HepG2 (cell line): ENCODE data around the gene MRPL28. TPM values are rescaled to one million over a fixed set of nuclear protein-coding genes. Genes with fewer than 3 reads are reported as not detected.
"Not testable (repeated sequence)": the region's sequence is repeated elsewhere in the genome, so short reads cannot be mapped to it uniquely, and the experiment has no call there.

ENCODE experiments used
- ATAC-seq: fragments of 200-7000 bp; cut with Tn5 transposase; 3 replicates; pipeline ENCODE4 v1.9.1; 2020; ENCODE audit warnings: mild to moderate bottlenecking, moderate library complexity
- BruUV-seq: library from RNA; stranded (reverse); fragments of 400-500 nt; replicated peaks from 2 replicates; lab custom pipeline; 2021; lab: Mats Ljungman, UMichigan
- CTCF ChIA-PET: fragments of 300-600 bp; formaldehyde crosslinking; extraction: SDS; loops from one replicate; lab custom pipeline; 2021; ENCODE audit warnings: low total read pairs, inconsistent platforms, low intra/inter-chr PET ratio; lab: Yijun Ruan, JAX
- POLR2A ChIA-PET: fragments of 350-600 bp; sonication (Branson Sonifier 250); formaldehyde crosslinking; loops from one replicate; lab custom pipeline; 2020; ENCODE audit warnings: antibody characterized with exemption, inconsistent platforms; lab: Yijun Ruan, JAX
- DNase-seq: peaks from one replicate; pipeline ENCODE4 v3.0.0-alpha.2; 2015; ENCODE audit warnings: low spot score
- FAIRE-seq: peaks from 3 replicates; lab custom pipeline; 2011; peaks lifted over from hg19 to GRCh38; lab: Jason Lieb, UNC
- H2AFZ ChIP-seq: one replicate; pipeline ENCODE4 v1.6.1; 2011; ENCODE audit warnings: low read length, inconsistent platforms
- H3K27ac ChIP-seq: fragments of 300-600 bp; 3 replicates; pipeline ENCODE4 v1.8.0; 2011; ENCODE audit warnings: mixed run types, mild to moderate bottlenecking, mixed read lengths, low read length, inconsistent platforms; ENCODE audit not compliant: insufficient read depth; ENCODE audit errors: extremely low read length
- H3K27me3 ChIP-seq, 2 experiments: fragments of 200-600 bp in 1 of 2; 2 replicates in 1 of 2; 3 replicates in 1 of 2; pipeline versions ENCODE4 v1.6.0 to v1.8.0; 2011; ENCODE audit warnings: low read length in 2 of 2, mild to moderate bottlenecking in 2 of 2, moderate library complexity in 2 of 2, inconsistent platforms in 1 of 2; ENCODE audit not compliant: insufficient read depth in 2 of 2, control insufficient read depth in 1 of 2
- H3K36me3 ChIP-seq, 2 experiments: fragments of 200-600 bp in 1 of 2; replicated peaks in 1 of 2; 2 replicates in 1 of 2; 3 replicates in 1 of 2; pipeline versions ENCODE4 v1.5.1 to v1.8.0; 2011; ENCODE audit warnings: low read length in 2 of 2, inconsistent platforms in 1 of 2; ENCODE audit not compliant: insufficient read depth in 2 of 2, control insufficient read depth in 1 of 2
- H3K4me1 ChIP-seq: 2 replicates; pipeline ENCODE4 v1.5.1; 2012; ENCODE audit warnings: low read length, inconsistent platforms; ENCODE audit not compliant: insufficient read depth
- H3K4me2 ChIP-seq: 2 replicates; pipeline ENCODE4 v1.6.0; 2011; ENCODE audit warnings: low read depth, low read length, inconsistent platforms
- H3K4me3 ChIP-seq, 3 experiments: fragments of 200-600 bp in 1 of 3; sonication (generic), shearing (Covaris generic) in 1 of 3; replicated peaks in 1 of 3; 2 replicates each; pipeline ENCODE4 v1.5.1; 2011 to 2016; ENCODE audit warnings: low read length in 3 of 3, inconsistent platforms in 2 of 3, low read depth in 2 of 3, mild to moderate bottlenecking in 2 of 3, control low read depth in 1 of 3, mixed read lengths in 1 of 3; ENCODE audit not compliant: insufficient read depth in 1 of 3
- H3K79me2 ChIP-seq: one replicate; pipeline ENCODE4 v1.6.1; 2011; ENCODE audit warnings: low read length, inconsistent platforms; ENCODE audit not compliant: insufficient read depth
- H3K9ac ChIP-seq: 2 replicates; pipeline ENCODE4 v1.6.0; 2011; ENCODE audit warnings: mild to moderate bottlenecking, low read depth, low read length, inconsistent platforms; ENCODE audit not compliant: insufficient read depth
- H3K9me3 ChIP-seq: 2 replicates; pipeline ENCODE4 v1.5.1; 2012; ENCODE audit warnings: mild to moderate bottlenecking, low read length
- H4K20me1 ChIP-seq: 2 replicates; pipeline ENCODE4 v1.6.0; 2011; ENCODE audit warnings: inconsistent platforms, mild to moderate bottlenecking, low read length, moderate library complexity; ENCODE audit not compliant: insufficient read depth
- TAF1 ChIP-seq: sonication (generic); formaldehyde crosslinking; IDR thresholded peaks from 2 replicates; pipeline ENCODE4 v1.4.0; 2020; ENCODE audit warnings: missing genetic modification reagents
- ZFX ChIP-seq: sonication (generic); formaldehyde crosslinking; IDR thresholded peaks from 2 replicates; pipeline ENCODE4 v1.4.0; 2020; ENCODE audit warnings: mild to moderate bottlenecking, low read depth, missing genetic modification reagents, moderate library complexity
- ZNF121 ChIP-seq: sonication (generic); formaldehyde crosslinking; IDR thresholded peaks from 2 replicates; pipeline ENCODE4 v1.5.0; 2020; ENCODE audit warnings: mild to moderate bottlenecking, missing genetic modification reagents
- ZNF263 ChIP-seq: sonication (generic); formaldehyde crosslinking; IDR thresholded peaks from 2 replicates; pipeline ENCODE4 v1.4.0; 2020; ENCODE audit warnings: missing genetic modification reagents
- ZNF501 ChIP-seq: sonication (generic); formaldehyde crosslinking; IDR thresholded peaks from 2 replicates; pipeline ENCODE4 v1.5.1; 2020; ENCODE audit warnings: mild to moderate bottlenecking, moderate library complexity, missing genetic modification reagents
- ZNF614 ChIP-seq: IDR thresholded peaks from 2 replicates; pipeline ENCODE4 v1.6.1; 2018; ENCODE audit warnings: missing biosample characterization, missing genetic modification reagents, inconsistent platforms, borderline replicate concordance
- WGBS: methylation state at CpG from one replicate; pipeline ENCODE4 v1.1.6; 2017; ENCODE audit warnings: low lambda C conversion rate; 5-methylcytosine and 5-hydroxymethylcytosine counted together
- in situ Hi-C: cut with HindIII; loops from 2 replicates; pipeline ENCODE4 v1.10.0; 2017; ENCODE audit warnings: low pct_unique_long_range_greater_than_20kb; ENCODE audit not compliant: extremely low pct_ligation_motif_present
- intact Hi-C: fragments of 100-400 bp; cut with micrococcal nuclease; formaldehyde crosslinking; loops from one replicate; pipeline ENCODE4 v1.10.0; 2022; ENCODE audit not compliant: unreplicated experiment
- polyA plus RNA-seq, 8 experiments: library from polyadenylated mRNA; depleted of rRNA in 3 of 8; stranded (reverse) in 7 of 8; unstranded in 1 of 8; fragments of >200 nt; fragmentation: Illumina TruSeq in 4 of 8; extraction: Trizol in 4 of 8; gene quantifications; 2 replicates each; pipeline versions ENCODE4 v1.2.1 to v1.2.3, GENCODE V29; 2011 to 2016; ENCODE audit warnings: low read depth in 4 of 8, missing spikeins in 1 of 8, mixed read lengths in 1 of 8; ENCODE audit not compliant: insufficient read depth in 1 of 8
- total RNA-seq, 5 experiments: library from RNA; depleted of rRNA; stranded (reverse); fragments of >200 nt; fragmentation: Illumina TruSeq; extraction: Trizol; gene quantifications; 2 replicates each; pipeline ENCODE4 v1.2.3, GENCODE V29; 2016; ENCODE audit warnings: low read depth in 1 of 5
- TF ChIP-seq, protein P1 (sequence below): sonication (generic); formaldehyde crosslinking; IDR thresholded peaks from 2 replicates; pipeline ENCODE4 v1.5.1; 2020; ENCODE audit warnings: mild to moderate bottlenecking, missing genetic modification reagents, moderate library complexity
- TF ChIP-seq, protein P2 (sequence below): IDR thresholded peaks from 2 replicates; pipeline ENCODE4 v1.6.1; 2018; ENCODE audit warnings: missing genetic modification reagents

Gene MRPL28
- total and polyA plus RNA-seq, 2 of the 13 experiments (the other 11 are each of a cell fraction or from before 2014, with no cell fraction given) = 114 to 135 TPM

GRCh38 chr16:349211-349610 lies 21.1 kb downstream of the MRPL28 start (continued):
- TF ChIP-seq, protein P1, sequence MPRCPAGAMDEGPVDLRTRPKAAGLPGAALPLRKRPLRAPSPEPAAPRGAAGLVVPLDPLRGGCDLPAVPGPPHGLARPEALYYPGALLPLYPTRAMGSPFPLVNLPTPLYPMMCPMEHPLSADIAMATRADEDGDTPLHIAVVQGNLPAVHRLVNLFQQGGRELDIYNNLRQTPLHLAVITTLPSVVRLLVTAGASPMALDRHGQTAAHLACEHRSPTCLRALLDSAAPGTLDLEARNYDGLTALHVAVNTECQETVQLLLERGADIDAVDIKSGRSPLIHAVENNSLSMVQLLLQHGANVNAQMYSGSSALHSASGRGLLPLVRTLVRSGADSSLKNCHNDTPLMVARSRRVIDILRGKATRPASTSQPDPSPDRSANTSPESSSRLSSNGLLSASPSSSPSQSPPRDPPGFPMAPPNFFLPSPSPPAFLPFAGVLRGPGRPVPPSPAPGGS (CRISPR knock-in tag) = no peak
- TF ChIP-seq ZFX (0 out of 2 replicates have a peak, but pooled peaks have one; percentile 16), ZNF614 (CRISPR knock-in tag) (no peak), TAF1 (CRISPR knock-in tag) (no peak), ZNF501 (no peak), ZNF263 (CRISPR knock-in tag) (peak; percentile 89)
- TF ChIP-seq, protein P2, sequence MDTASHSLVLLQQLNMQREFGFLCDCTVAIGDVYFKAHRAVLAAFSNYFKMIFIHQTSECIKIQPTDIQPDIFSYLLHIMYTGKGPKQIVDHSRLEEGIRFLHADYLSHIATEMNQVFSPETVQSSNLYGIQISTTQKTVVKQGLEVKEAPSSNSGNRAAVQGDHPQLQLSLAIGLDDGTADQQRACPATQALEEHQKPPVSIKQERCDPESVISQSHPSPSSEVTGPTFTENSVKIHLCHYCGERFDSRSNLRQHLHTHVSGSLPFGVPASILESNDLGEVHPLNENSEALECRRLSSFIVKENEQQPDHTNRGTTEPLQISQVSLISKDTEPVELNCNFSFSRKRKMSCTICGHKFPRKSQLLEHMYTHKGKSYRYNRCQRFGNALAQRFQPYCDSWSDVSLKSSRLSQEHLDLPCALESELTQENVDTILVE (CRISPR knock-in tag) = no peak

DNA sequence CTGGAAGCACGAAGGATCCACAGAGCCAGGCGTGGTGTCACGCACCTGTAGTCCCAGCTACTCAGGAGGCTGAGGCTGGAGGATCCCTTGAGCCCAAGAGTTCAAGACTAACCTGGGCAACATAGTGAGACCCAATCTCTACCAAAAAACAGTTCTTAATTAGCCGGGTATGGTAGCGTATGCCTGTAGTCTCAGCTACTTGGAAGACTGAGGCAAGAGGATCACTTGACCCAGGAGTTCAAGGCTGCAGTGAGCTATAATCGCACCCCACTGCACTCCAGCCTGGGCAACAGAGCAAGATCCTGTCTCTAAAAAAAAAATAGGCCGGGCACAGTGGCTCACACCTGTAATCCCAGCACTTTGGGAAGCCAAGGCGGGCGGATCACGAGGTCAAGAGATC lies 21.8 kb downstream of the MRPL28 start:
- H3K4me3 ChIP-seq, H3K27me3 ChIP-seq, FAIRE-seq, CTCF ChIA-PET, H3K9ac ChIP-seq, H2AFZ ChIP-seq, H3K27ac ChIP-seq, in situ Hi-C loops, H3K4me2 ChIP-seq: not testable (repeated sequence)
- Histone ChIP-seq H3K79me2 (peaks cover 74% of the 10 kb centered on the region), H3K36me3 (peaks cover 16 to 41% of the 10 kb centered on the region in 2 experiments)
- WGBS = 94% methylated on average over 10 of the region's 10 CpGs
- POLR2A ChIA-PET = interaction anchor here (1.1 kb wide), 1 partner anchor 113 kb away, joined by 3 read pairs; no protein-coding TSS in a partner anchor
- peak; percentile 68 for TF ChIP-seq ZNF121 (CRISPR knock-in tag)
- TF ChIP-seq, all 625 proteins: peak for 1; not testable (repeated sequence) for 624
- ATAC-seq, BruUV-seq, DNase-seq, intact Hi-C loops, H3K9me3 ChIP-seq: not testable (repeated sequence)
- Histone ChIP-seq H3K4me1 (peaks cover 63% of the 10 kb centered on the region), H4K20me1 (peaks cover 16% of the 10 kb centered on the region)
